Neutrophil (primary cell): ENCODE measurements around the gene TRIM42.

Experiments used
- H3K27ac ChIP-seq: fragments of 200-600 bp; sonication (generic); 2 replicates; pipeline ENCODE4 v1.5.1; 2016; ENCODE audit warnings: mild to moderate bottlenecking, moderate library complexity
- H3K27me3 ChIP-seq: fragments of 200-600 bp; sonication (generic); 2 replicates; pipeline ENCODE4 v1.6.0; 2016; ENCODE audit warnings: mild to moderate bottlenecking
- H3K36me3 ChIP-seq: fragments of 200-600 bp; sonication (generic); 2 replicates; pipeline ENCODE4 v1.5.1; 2017
- H3K4me1 ChIP-seq, 2 experiments: fragments of 200-600 bp in 1 of 2; sonication (generic) in 1 of 2; 1 replicate in 1 of 2; 2 replicates in 1 of 2; pipeline versions ENCODE4 v1.5.1 to v1.6.1; 2013 to 2016; ENCODE audit warnings: low read depth in 1 of 2, low read length in 1 of 2, mild to moderate bottlenecking in 1 of 2, moderate library complexity in 1 of 2; ENCODE audit not compliant: control insufficient read depth in 1 of 2, insufficient read depth in 1 of 2
- H3K4me3 ChIP-seq, 2 experiments: fragments of 200-600 bp in 1 of 2; sonication (generic) in 1 of 2; 1 replicate in 1 of 2; 2 replicates in 1 of 2; pipeline ENCODE4 v1.5.1; 2013 to 2016; ENCODE audit warnings: low read depth in 1 of 2, low read length in 1 of 2, mild to moderate bottlenecking in 1 of 2, moderate library complexity in 1 of 2
- H3K9me3 ChIP-seq: fragments of 200-600 bp; sonication (generic); 2 replicates; pipeline ENCODE4 v1.5.1; 2016
- CTCF ChIP-seq: fragments of 200-600 bp; sonication (generic); IDR thresholded peaks from 2 replicates; pipeline ENCODE4 v1.5.1; 2016; ENCODE audit warnings: antibody characterized with exemption

TRIM42 gene

GRCh38 chr3:140677764-140678163 is at the start of gene TRIM42:
TSS of gene TRIM42 (plus strand) at chr3:140678064. CDS start at chr3:140678230, 166 bp downstream.
- H3K9me3 ChIP-seq: no peaks in the 10 kb centered on the region
- H3K27ac ChIP-seq: no peak within 1 kb of the TSS
- no peaks in the 10 kb centered on the region for H3K4me1 ChIP-seq
- no peak for TF ChIP-seq CTCF
- H3K36me3 ChIP-seq: no peaks in the 10 kb centered on the region
- H3K27me3 ChIP-seq: no peaks in the 10 kb centered on the region
- no peak within 1 kb of the TSS for H3K4me3 ChIP-seq

DNA sequence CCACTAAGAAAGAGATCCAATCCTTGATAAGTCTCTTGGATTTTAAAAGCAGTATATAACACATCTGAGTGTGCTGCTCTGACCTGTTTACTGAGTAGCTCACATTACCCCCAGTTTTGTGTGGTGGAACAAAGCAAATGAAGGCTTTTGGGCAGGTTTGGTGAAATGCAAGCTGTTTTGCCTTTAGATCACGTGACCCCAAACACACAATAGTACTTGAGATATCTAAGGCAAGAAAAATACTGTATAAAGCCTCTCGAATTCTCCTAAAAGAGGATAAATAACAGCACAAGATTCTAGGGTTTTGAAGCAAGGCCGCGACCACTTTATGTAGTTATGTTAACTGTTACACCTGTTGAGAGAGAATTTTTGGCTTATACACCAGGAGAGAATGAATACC is 49.3 kb upstream of the TRIM42 start:
- Histone ChIP-seq H3K4me1 (no peaks in the 10 kb centered on the region), H3K27me3 (no peaks in the 10 kb centered on the region), H3K4me3 (no peak overlapping the region), H3K27ac (no peak overlapping the region), H3K36me3 (no peaks in the 10 kb centered on the region), H3K9me3 (no peaks in the 10 kb centered on the region)
- TF ChIP-seq CTCF: no peak

GRCh38 chr3:140629357-140630137 is 48.3 kb upstream of the TRIM42 start:
- no peaks in the 10 kb centered on the region for H3K9me3 ChIP-seq
- H3K4me1 ChIP-seq: no peaks in the 10 kb centered on the region
- no peak overlapping the region for H3K4me3 ChIP-seq
- no peaks in the 10 kb centered on the region for H3K36me3 ChIP-seq
- no peak overlapping the region for H3K27ac ChIP-seq
- no peaks in the 10 kb centered on the region for H3K27me3 ChIP-seq
- no peak for TF ChIP-seq CTCF

DNA sequence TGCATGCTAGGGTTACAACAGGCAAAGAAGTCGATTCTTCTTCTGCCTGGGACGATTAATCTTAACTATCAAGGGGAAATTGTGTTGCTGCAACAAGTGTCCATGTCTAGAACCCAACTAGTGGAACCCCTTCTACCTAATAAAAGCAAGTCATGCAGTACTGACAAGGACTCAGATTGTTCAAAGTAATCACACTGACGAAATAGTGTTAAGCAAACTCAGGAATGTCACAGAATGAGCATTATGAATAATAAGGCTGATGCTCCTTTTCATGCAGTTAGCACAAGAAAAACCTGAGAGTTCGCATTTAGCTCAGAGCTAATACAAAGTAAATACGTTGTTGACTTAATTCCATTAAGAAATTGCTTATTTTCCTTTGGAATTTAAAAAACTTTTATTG is 47.5 kb upstream of the TRIM42 start:
- no peaks in the 10 kb centered on the region for H3K9me3 ChIP-seq
- H3K27ac ChIP-seq: no peak overlapping the region
- H3K4me1 ChIP-seq: no peaks in the 10 kb centered on the region
- H3K36me3 ChIP-seq: no peaks in the 10 kb centered on the region
- TF ChIP-seq CTCF: no peak
- no peak overlapping the region for H3K4me3 ChIP-seq
- H3K27me3 ChIP-seq: no peaks in the 10 kb centered on the region

- Histone ChIP-seq H3K9me3 (no peaks in the 10 kb centered on the region), H3K36me3 (no peaks in the 10 kb centered on the region), H3K4me1 (no peaks in the 10 kb centered on the region), H3K4me3 (no peak overlapping the region), H3K27ac (no peak overlapping the region), H3K27me3 (no peaks in the 10 kb centered on the region)
- TF ChIP-seq CTCF: no peak
Measured at GRCh38 chr3:140630866-140631265, 47.0 kb upstream of the TRIM42 start.
